NCI-H187 (cell line): ENCODE measurements around the gene DOK4.
"Not testable (repeated sequence)": the region's sequence is repeated elsewhere in the genome, so short reads cannot be mapped to it uniquely, and the experiment has no call there.

ENCODE experiments used
- DNase-seq, 2 experiments: peaks; one replicate each; lab custom pipeline; 2025; lab: John Stamatoyannopoulos, UW

DOK4 gene

GRCh38 chr16:57445510-57445909 is 40.8 kb downstream of the DOK4 start:
- no peak for DNase-seq

- no peak for DNase-seq
These were observed 41.6 kb downstream of the DOK4 start for GRCh38 chr16:57444711-57445110.

GRCh38 chr16:57440551-57440950 is 45.7 kb downstream of the DOK4 start:
- not testable (repeated sequence) for DNase-seq

GRCh38 chr16:57439947-57440346 is 46.3 kb downstream of the DOK4 start:
- not testable (repeated sequence) for DNase-seq

GRCh38 chr16:57435838-57436237 is 50.5 kb downstream of the DOK4 start:
- no peak for DNase-seq

GRCh38 chr16:57434003-57434402 is 52.3 kb downstream of the DOK4 start:
- no peak for DNase-seq

- DNase-seq: no peak
These were observed 53.3 kb downstream of the DOK4 start for GRCh38 chr16:57432989-57433388.

- no peak for DNase-seq
These were observed 53.8 kb downstream of the DOK4 start for GRCh38 chr16:57432505-57432904.

GRCh38 chr16:57430955-57431354 is 55.3 kb downstream of the DOK4 start:
- no peak for DNase-seq

GRCh38 chr16:57427824-57428223 is 58.5 kb downstream of the DOK4 start:
- no peak for DNase-seq

GRCh38 chr16:57427307-57427706 is 59.0 kb downstream of the DOK4 start:
- DNase-seq: no peak

GRCh38 chr16:57426356-57426755 is 59.9 kb downstream of the DOK4 start:
- DNase-seq: no peak

- DNase-seq: no peak
These were observed 61.7 kb downstream of the DOK4 start for GRCh38 chr16:57424583-57424982.

- no peak for DNase-seq
These were observed 63.1 kb downstream of the DOK4 start for GRCh38 chr16:57423152-57423551.

- no peak for DNase-seq
These were observed 64.0 kb downstream of the DOK4 start for GRCh38 chr16:57422026-57422944.
